ENCODE results near the gene PPIG. TPM values are rescaled to one million over a fixed set of nuclear protein-coding genes. Genes with fewer than 3 reads are reported as not detected.

Gene PPIG
- total RNA-seq, 1 donor from 2014 or later = 88.4 TPM

- Histone ChIP-seq H3K4me1 (no peaks in the 10 kb centered on the region), H4K20me1 (ENCODE audit: low read depth) (peaks cover 6% of the 10 kb centered on the region), H3K27me3 (no peaks in the 10 kb centered on the region), H3K9me3 (ENCODE audit: low read depth) (no peaks in the 10 kb centered on the region), H3K4me2 (no peak overlapping the region), H3K36me3 (peaks cover 19% of the 10 kb centered on the region), H3K9ac (no peak overlapping the region), H3K27ac (no peak overlapping the region), H2AFZ (replicated peaks) (no peak overlapping the region), H3K4me3 (no peak overlapping the region), H3K79me2 (ENCODE audit: low read depth) (peaks cover 31% of the 10 kb centered on the region), H3F3A (ENCODE audit: low read depth) (no peaks in the 10 kb centered on the region)
- H3K27me3 Mint-ChIP-seq (ENCODE audit: insufficient read depth, low read depth) = no peaks in the 10 kb centered on the region
- no peak overlapping the region for H3K4me3 Mint-ChIP-seq
- H3K36me3 Mint-ChIP-seq = peaks cover 26% of the 10 kb centered on the region
- H3K9me3 Mint-ChIP-seq = peaks cover 4% of the 10 kb centered on the region
- H3K27ac Mint-ChIP-seq = no peak overlapping the region
- no peaks in the 10 kb centered on the region for H3K4me1 Mint-ChIP-seq
- no peak for TF ChIP-seq EZH2 (IDR thresholded peaks at IDR 0.05)
- TF ChIP-seq, protein P1, sequence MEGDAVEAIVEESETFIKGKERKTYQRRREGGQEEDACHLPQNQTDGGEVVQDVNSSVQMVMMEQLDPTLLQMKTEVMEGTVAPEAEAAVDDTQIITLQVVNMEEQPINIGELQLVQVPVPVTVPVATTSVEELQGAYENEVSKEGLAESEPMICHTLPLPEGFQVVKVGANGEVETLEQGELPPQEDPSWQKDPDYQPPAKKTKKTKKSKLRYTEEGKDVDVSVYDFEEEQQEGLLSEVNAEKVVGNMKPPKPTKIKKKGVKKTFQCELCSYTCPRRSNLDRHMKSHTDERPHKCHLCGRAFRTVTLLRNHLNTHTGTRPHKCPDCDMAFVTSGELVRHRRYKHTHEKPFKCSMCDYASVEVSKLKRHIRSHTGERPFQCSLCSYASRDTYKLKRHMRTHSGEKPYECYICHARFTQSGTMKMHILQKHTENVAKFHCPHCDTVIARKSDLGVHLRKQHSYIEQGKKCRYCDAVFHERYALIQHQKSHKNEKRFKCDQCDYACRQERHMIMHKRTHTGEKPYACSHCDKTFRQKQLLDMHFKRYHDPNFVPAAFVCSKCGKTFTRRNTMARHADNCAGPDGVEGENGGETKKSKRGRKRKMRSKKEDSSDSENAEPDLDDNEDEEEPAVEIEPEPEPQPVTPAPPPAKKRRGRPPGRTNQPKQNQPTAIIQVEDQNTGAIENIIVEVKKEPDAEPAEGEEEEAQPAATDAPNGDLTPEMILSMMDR (IDR thresholded peaks at IDR 0.05) = no peak
- TF ChIP-seq EZH2phosphoT487 (IDR thresholded peaks at IDR 0.05) = no peak
- DNase-seq (ENCODE audit: low spot score) = no peak
These were observed 39.1 kb downstream of the PPIG start for GRCh38 chr2:169623235-169623634.

- peaks cover 6% of the 10 kb centered on the region for H3K79me2 ChIP-seq (ENCODE audit: low read depth)
- no peak overlapping the region for H3K4me3 ChIP-seq
- no peak overlapping the region for H3K4me3 Mint-ChIP-seq
- no peak overlapping the region for H3K27ac Mint-ChIP-seq
- H4K20me1 ChIP-seq (ENCODE audit: low read depth) = no peaks in the 10 kb centered on the region
- no peaks in the 10 kb centered on the region for H3K9me3 ChIP-seq (ENCODE audit: low read depth)
- no peaks in the 10 kb centered on the region for H3K27me3 ChIP-seq
- H3K36me3 Mint-ChIP-seq = peaks cover 6% of the 10 kb centered on the region
- H3K4me1 Mint-ChIP-seq = no peaks in the 10 kb centered on the region
- no peak overlapping the region for H3K9ac ChIP-seq
- no peaks in the 10 kb centered on the region for H3K9me3 Mint-ChIP-seq
- H3K27ac ChIP-seq = no peak overlapping the region
- TF ChIP-seq EZH2phosphoT487 (IDR thresholded peaks at IDR 0.05) = no peak
- TF ChIP-seq EZH2 (IDR thresholded peaks at IDR 0.05) = no peak
- TF ChIP-seq, protein P1 (IDR thresholded peaks at IDR 0.05) = no peak
- no peaks in the 10 kb centered on the region for H3K4me1 ChIP-seq
- H3K4me2 ChIP-seq = no peak overlapping the region
- H2AFZ ChIP-seq (replicated peaks) = no peak overlapping the region
- DNase-seq (ENCODE audit: low spot score) = no peak
- no peaks in the 10 kb centered on the region for H3F3A ChIP-seq (ENCODE audit: low read depth)
- H3K36me3 ChIP-seq = peaks cover 13% of the 10 kb centered on the region
- no peaks in the 10 kb centered on the region for H3K27me3 Mint-ChIP-seq (ENCODE audit: insufficient read depth, low read depth)
These were observed 41.6 kb downstream of the PPIG start for GRCh38 chr2:169625781-169626180.

DNA sequence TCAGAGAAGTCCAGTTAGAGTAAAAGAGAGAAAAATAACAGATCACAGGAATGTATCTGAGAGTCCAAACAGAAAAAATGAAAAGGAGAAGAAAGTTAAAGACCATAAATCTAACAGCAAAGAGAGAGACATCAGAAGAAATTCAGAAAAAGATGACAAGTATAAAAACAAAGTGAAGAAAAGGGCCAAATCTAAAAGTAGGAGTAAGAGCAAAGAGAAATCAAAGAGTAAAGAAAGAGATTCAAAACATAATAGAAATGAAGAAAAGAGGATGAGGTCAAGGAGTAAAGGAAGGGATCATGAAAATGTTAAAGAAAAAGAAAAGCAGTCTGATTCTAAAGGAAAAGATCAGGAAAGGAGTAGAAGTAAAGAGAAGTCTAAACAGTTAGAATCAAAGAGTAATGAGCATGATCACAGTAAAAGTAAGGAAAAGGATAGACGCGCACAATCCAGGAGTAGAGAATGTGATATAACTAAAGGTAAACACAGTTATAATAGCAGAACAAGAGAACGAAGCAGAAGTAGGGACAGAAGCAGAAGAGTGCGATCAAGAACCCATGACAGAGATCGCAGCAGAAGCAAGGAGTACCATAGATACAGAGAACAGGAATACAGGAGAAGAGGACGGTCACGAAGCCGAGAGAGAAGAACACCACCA is 52.4 kb downstream of the PPIG start:
- peaks cover 17% of the 10 kb centered on the region for H3K36me3 ChIP-seq
- H3K4me3 Mint-ChIP-seq = no peak overlapping the region

More for the DNA sequence above, 52.4 kb downstream of the PPIG start:
- no peaks in the 10 kb centered on the region for H3K4me1 Mint-ChIP-seq
- Histone ChIP-seq H3F3A (ENCODE audit: low read depth) (peaks cover 10% of the 10 kb centered on the region), H3K4me3 (no peak overlapping the region), H3K9me3 (ENCODE audit: low read depth) (no peaks in the 10 kb centered on the region), H3K79me2 (ENCODE audit: low read depth) (no peaks in the 10 kb centered on the region), H3K9ac (no peak overlapping the region), H3K27ac (no peak overlapping the region), H4K20me1 (ENCODE audit: low read depth) (no peaks in the 10 kb centered on the region), H3K27me3 (no peaks in the 10 kb centered on the region), H2AFZ (replicated peaks) (no peak overlapping the region), H3K4me1 (no peaks in the 10 kb centered on the region), H3K4me2 (no peak overlapping the region)
- no peak overlapping the region for H3K27ac Mint-ChIP-seq
- DNase-seq (ENCODE audit: low spot score) = no peak
- no peak for TF ChIP-seq EZH2phosphoT487 (IDR thresholded peaks at IDR 0.05)
- TF ChIP-seq EZH2 (IDR thresholded peaks at IDR 0.05) = no peak
- TF ChIP-seq, protein P1 (IDR thresholded peaks at IDR 0.05) = no peak
- H3K9me3 Mint-ChIP-seq = no peaks in the 10 kb centered on the region
- H3K36me3 Mint-ChIP-seq = peaks cover 6% of the 10 kb centered on the region
- no peaks in the 10 kb centered on the region for H3K27me3 Mint-ChIP-seq (ENCODE audit: insufficient read depth, low read depth)
